Neuronal stem cell (in vitro differentiated cells): Measurements from ENCODE around the gene OBP2B.

ENCODE experiments used
- DNase-seq: peaks from one replicate; pipeline ENCODE4 v3.0.0-alpha.2; 2013; ENCODE audit warnings: low spot score
- H2AFZ ChIP-seq: one replicate; pipeline ENCODE4 v1.6.1; 2013; ENCODE audit warnings: mild to moderate bottlenecking, low read length, inconsistent platforms
- H2AK5ac ChIP-seq: 2 replicates; pipeline ENCODE4 v1.6.1; 2013; ENCODE audit warnings: low read depth, mild to moderate bottlenecking, inconsistent platforms, low read length, moderate library complexity, mixed read lengths
- H2BK120ac ChIP-seq: 2 replicates; pipeline ENCODE4 v1.6.1; 2013; ENCODE audit warnings: low read depth, mild to moderate bottlenecking, inconsistent platforms, low read length, moderate library complexity, mixed read lengths
- H2BK12ac ChIP-seq: one replicate; pipeline ENCODE4 v1.6.1; 2013; ENCODE audit warnings: low read length, inconsistent platforms
- H2BK15ac ChIP-seq: 2 replicates; pipeline ENCODE4 v1.6.1; 2013; ENCODE audit warnings: mild to moderate bottlenecking, low read length, inconsistent platforms, mixed read lengths
- H2BK5ac ChIP-seq: one replicate; pipeline ENCODE4 v1.6.1; 2013; ENCODE audit warnings: inconsistent platforms, mild to moderate bottlenecking, low read length, moderate library complexity
- H3K14ac ChIP-seq: one replicate; pipeline ENCODE4 v1.6.1; 2013; ENCODE audit warnings: low read length, inconsistent platforms
- H3K18ac ChIP-seq: 2 replicates; pipeline ENCODE4 v1.6.1; 2013; ENCODE audit warnings: low read length, inconsistent platforms
- H3K23ac ChIP-seq: 2 replicates; pipeline ENCODE4 v1.6.1; 2013; ENCODE audit warnings: low read depth, mild to moderate bottlenecking, mixed read lengths, low read length, inconsistent platforms; ENCODE audit not compliant: poor library complexity
- H3K27ac ChIP-seq: replicated peaks from 3 replicates; pipeline ENCODE4 v1.5.1; 2013; ENCODE audit warnings: low read length, inconsistent platforms
- H3K27me3 ChIP-seq, 3 experiments: 2 replicates each; pipeline ENCODE4 v1.6.1; 2013; ENCODE audit warnings: low read length in 3 of 3, mild to moderate bottlenecking in 2 of 3, inconsistent platforms in 1 of 3, low read depth in 1 of 3, mixed read lengths in 1 of 3, moderate library complexity in 1 of 3; ENCODE audit not compliant: control insufficient read depth in 3 of 3, insufficient read depth in 3 of 3
- H3K36me3 ChIP-seq, 2 donors: replicated peaks in 1 of 2; 2 replicates each; pipeline ENCODE4 v1.6.1; 2013; ENCODE audit warnings: low read length in 2 of 2; ENCODE audit not compliant: control insufficient read depth in 2 of 2, insufficient read depth in 2 of 2
- H3K4ac ChIP-seq: 2 replicates; pipeline ENCODE4 v1.6.1; 2013; ENCODE audit warnings: inconsistent platforms, mild to moderate bottlenecking, low read length, moderate library complexity
- H3K4me1 ChIP-seq, 2 donors: 1 replicate in 1 of 2; 2 replicates in 1 of 2; pipeline ENCODE4 v1.6.1; 2013; ENCODE audit warnings: low read length in 2 of 2, low read depth in 1 of 2; ENCODE audit not compliant: control insufficient read depth in 2 of 2, insufficient read depth in 1 of 2
- H3K4me2 ChIP-seq: one replicate; pipeline ENCODE4 v1.6.1; 2013; ENCODE audit warnings: mild to moderate bottlenecking, low read length, inconsistent platforms; ENCODE audit not compliant: insufficient read depth, poor library complexity, severe bottlenecking
- H3K4me3 ChIP-seq, 2 donors: 2 replicates each; pipeline ENCODE4 v1.5.1; 2013; ENCODE audit warnings: low read length in 2 of 2, mild to moderate bottlenecking in 2 of 2, inconsistent platforms in 1 of 2, moderate library complexity in 1 of 2
- H3K79me1 ChIP-seq: one replicate; pipeline ENCODE4 v1.6.1; 2013; ENCODE audit warnings: low read depth, mild to moderate bottlenecking, inconsistent platforms, low read length, moderate library complexity
- H3K9ac ChIP-seq: one replicate; pipeline ENCODE4 v1.6.1; 2013; ENCODE audit warnings: mild to moderate bottlenecking, low read depth, low read length, inconsistent platforms; ENCODE audit not compliant: poor library complexity
- H3K9me3 ChIP-seq, 2 donors: replicated peaks in 1 of 2; 2 replicates each; pipeline versions ENCODE3 to v1.6.1; 2013; ENCODE audit warnings: low read length in 2 of 2, mild to moderate bottlenecking in 2 of 2, inconsistent platforms in 1 of 2, low read depth in 1 of 2, mixed read lengths in 1 of 2, moderate library complexity in 1 of 2; ENCODE audit not compliant: control insufficient read depth in 2 of 2, insufficient read depth in 1 of 2
- H4K8ac ChIP-seq: one replicate; pipeline ENCODE4 v1.6.1; 2013; ENCODE audit warnings: low read depth, mild to moderate bottlenecking, inconsistent platforms, low read length, moderate library complexity
- H4K91ac ChIP-seq: one replicate; pipeline ENCODE4 v1.6.1; 2013; ENCODE audit warnings: low read length, low read depth, mild to moderate bottlenecking, inconsistent platforms; ENCODE audit not compliant: poor library complexity
- WGBS, 2 donors: extraction: QIAGEN DNeasy Blood & Tissue Kit; methylation state at CpG; one replicate each; pipeline ENCODE4 v1.1.7; 2013; ENCODE audit warnings: missing lambda C conversion rate in 2 of 2, mixed read lengths in 1 of 2; ENCODE audit not compliant: insufficient read length in 2 of 2, insufficient replicate concordance in 1 of 2; ENCODE audit errors: extremely low coverage in 2 of 2; 5-methylcytosine and 5-hydroxymethylcytosine counted together

Gene OBP2B

DNA sequence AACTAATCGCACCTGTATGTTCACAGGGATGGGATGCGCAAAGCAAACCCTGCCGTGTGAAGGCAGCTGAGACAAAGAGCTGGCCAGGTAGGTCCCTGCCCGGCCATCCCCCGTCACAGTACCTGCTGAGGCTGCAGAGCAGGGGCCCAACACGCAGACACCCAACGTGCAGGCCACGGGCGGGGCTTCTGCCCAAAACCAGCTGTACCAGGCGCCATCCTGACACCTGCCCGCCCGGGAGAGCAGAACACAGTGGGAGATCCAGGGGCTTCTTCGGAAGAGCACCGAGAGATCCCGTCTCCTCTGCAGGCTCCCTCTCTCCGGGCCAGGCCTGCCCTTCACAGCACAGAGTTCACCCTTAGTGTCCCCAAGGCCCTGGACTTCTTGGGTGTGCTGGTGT is 37.5 kb upstream of the OBP2B start:
- Histone ChIP-seq H3K4ac (no peak overlapping the region), H3K4me2 (no peak overlapping the region), H2BK5ac (no peak overlapping the region), H3K4me1 (no peaks in the 10 kb centered on the region), H2BK15ac (no peak overlapping the region), H4K8ac (no peak overlapping the region), H3K27me3 (peaks cover 0 to 35% (median 0%) of the 10 kb centered on the region in 3 experiments), H3K18ac (peak overlapping the region; percentile 41), H2BK120ac (peak overlapping the region; percentile 83), H2AK5ac (no peak overlapping the region), H2BK12ac (no peak overlapping the region), H3K79me1 (no peaks in the 10 kb centered on the region), H3K14ac (no peak overlapping the region), H3K4me3 (peak overlapping the region in 1 of 2 donors; percentile 14), H3K27ac (no peak overlapping the region), H4K91ac (no peak overlapping the region), H3K9me3 (no peaks in the 10 kb centered on the region), H3K23ac (no peak overlapping the region), H3K9ac (no peak overlapping the region), H3K36me3 (no peaks in the 10 kb centered on the region), H2AFZ (no peak overlapping the region)
- WGBS, 2 donors: no CpG with 5 or more reads among the region's 16 CpGs
- DNase-seq: no peak

DNA sequence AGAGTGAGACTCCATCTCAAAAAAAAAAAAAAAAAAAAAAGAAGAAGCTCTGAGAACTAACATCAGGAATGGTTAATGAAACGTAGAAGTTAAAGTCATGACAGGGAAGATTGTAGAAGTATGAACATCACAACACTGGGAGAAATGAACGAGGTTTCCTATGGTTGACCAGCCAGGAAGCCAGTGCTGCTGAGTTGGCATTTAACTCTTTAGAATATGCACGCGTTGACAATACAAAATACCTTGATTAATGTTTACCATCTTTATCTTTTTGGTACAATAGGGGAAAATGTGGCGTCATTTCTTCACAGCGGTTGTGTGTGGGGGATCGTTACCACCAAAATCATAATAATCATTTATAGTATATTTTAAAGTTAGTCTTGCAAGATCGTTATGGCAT is 33.9 kb upstream of the OBP2B start:
- Histone ChIP-seq H2BK5ac (no peak overlapping the region), H3K27ac (no peak overlapping the region), H3K36me3 (no peaks in the 10 kb centered on the region), H4K91ac (no peak overlapping the region), H3K9ac (no peak overlapping the region), H2BK120ac (no peak overlapping the region), H3K27me3 (peaks cover 0 to 20% (median 6%) of the 10 kb centered on the region in 3 experiments), H3K4me3 (no peak overlapping the region), H3K79me1 (no peaks in the 10 kb centered on the region), H3K18ac (no peak overlapping the region), H2BK12ac (no peak overlapping the region), H2BK15ac (no peak overlapping the region), H2AFZ (no peak overlapping the region), H3K9me3 (no peaks in the 10 kb centered on the region), H3K14ac (no peak overlapping the region), H4K8ac (no peak overlapping the region), H3K23ac (no peak overlapping the region), H3K4me2 (no peak overlapping the region), H3K4ac (no peak overlapping the region), H2AK5ac (no peak overlapping the region), H3K4me1 (peaks cover 3 to 5% of the 10 kb centered on the region in 2 donors)
- WGBS, 2 donors: no CpG with 5 or more reads among the region's 8 CpGs
- no peak for DNase-seq

DNA sequence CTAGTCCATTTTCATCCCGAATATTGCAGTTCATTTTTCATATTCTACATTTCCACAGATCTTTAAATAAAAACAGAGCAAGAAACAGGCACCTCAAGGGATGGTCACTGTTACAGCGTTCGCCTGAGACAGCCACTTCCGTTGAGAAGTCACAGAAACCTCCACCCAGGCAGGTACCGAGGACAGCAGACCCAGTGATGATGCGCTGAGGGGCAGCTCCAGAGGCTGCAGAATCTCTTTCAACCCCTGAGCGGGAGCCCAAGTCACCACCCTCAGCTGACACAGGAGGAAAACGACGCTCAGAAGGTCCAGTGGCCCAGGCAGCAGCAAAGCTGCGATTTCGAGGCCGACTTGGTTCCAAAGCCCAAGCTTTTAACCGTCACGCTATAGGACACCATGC is 33.2 kb upstream of the OBP2B start:
- H3K9ac ChIP-seq: no peak overlapping the region
- H3K4ac ChIP-seq: no peak overlapping the region
- no peak overlapping the region for H4K91ac ChIP-seq
- DNase-seq: no peak
- no peak overlapping the region for H3K4me2 ChIP-seq
- H3K4me3 ChIP-seq: no peak overlapping the region
- no peak overlapping the region for H3K23ac ChIP-seq
- peaks cover 5 to 8% of the 10 kb centered on the region in 2 donors for H3K4me1 ChIP-seq
- H2AFZ ChIP-seq: no peak overlapping the region
- no peak overlapping the region for H2AK5ac ChIP-seq
- H2BK12ac ChIP-seq: no peak overlapping the region
- no peaks in the 10 kb centered on the region for H3K36me3 ChIP-seq
- H3K14ac ChIP-seq: no peak overlapping the region
- H3K27me3 ChIP-seq: peaks cover 0 to 17% (median 6%) of the 10 kb centered on the region in 3 experiments
- H2BK15ac ChIP-seq: no peak overlapping the region
- no peaks in the 10 kb centered on the region for H3K79me1 ChIP-seq
- H3K18ac ChIP-seq: no peak overlapping the region
- WGBS, 2 donors: no CpG with 5 or more reads among the region's 14 CpGs
- H4K8ac ChIP-seq: no peak overlapping the region
- no peak overlapping the region for H2BK5ac ChIP-seq
- H3K9me3 ChIP-seq: no peaks in the 10 kb centered on the region
- H2BK120ac ChIP-seq: no peak overlapping the region
- H3K27ac ChIP-seq: no peak overlapping the region

DNA sequence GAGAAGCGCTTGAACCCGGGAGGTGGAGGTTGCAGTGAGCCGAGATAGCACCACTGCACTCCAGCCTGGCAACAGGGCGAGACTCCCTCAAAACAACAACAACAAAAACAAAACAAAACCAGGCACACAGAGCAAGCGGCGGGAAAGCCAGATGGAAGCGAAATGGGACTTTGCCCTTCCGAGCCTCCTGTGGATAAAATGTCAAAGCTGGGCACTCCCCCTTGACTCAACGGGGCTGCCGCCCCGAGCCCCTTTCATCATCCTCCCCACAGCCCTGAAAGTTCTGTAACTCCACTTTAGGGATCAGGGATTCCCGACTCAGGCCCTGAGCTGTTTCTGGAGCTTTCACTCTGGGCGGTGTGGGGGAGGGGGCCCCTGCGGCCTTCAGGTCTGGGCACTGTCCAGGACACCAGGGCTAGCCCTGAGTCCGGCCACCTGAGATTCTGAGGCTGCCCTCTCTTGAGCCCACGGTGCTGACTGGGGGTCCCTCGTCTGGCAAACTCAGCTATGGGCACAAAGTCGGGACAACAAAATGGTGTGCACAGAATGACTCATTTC is 30.6 kb upstream of the OBP2B start:
- no peak overlapping the region for H3K4ac ChIP-seq
- H3K27ac ChIP-seq: no peak overlapping the region
- peak overlapping the region; percentile 46 for H2AK5ac ChIP-seq
- DNase-seq: no peak
- no peaks in the 10 kb centered on the region for H3K79me1 ChIP-seq
- no peak overlapping the region for H2BK5ac ChIP-seq
- no CpG with 5 or more reads among the region's 18 CpGs for WGBS, 2 donors
- no peaks in the 10 kb centered on the region for H3K9me3 ChIP-seq
- no peaks in the 10 kb centered on the region for H3K36me3 ChIP-seq
- H2BK12ac ChIP-seq: no peak overlapping the region
- H4K8ac ChIP-seq: no peak overlapping the region
- H3K23ac ChIP-seq: no peak overlapping the region
- no peak overlapping the region for H2AFZ ChIP-seq
- no peak overlapping the region for H3K4me3 ChIP-seq
- peaks cover 5 to 12% of the 10 kb centered on the region in 2 donors for H3K4me1 ChIP-seq
- H3K14ac ChIP-seq: no peak overlapping the region
- no peak overlapping the region for H2BK15ac ChIP-seq
- no peak overlapping the region for H3K4me2 ChIP-seq
- H2BK120ac ChIP-seq: no peak overlapping the region
- peak overlapping the region; percentile 52 for H3K18ac ChIP-seq
- H4K91ac ChIP-seq: no peak overlapping the region
- H3K9ac ChIP-seq: peak overlapping the region; percentile 60
- peaks cover 0 to 14% (median 6%) of the 10 kb centered on the region in 3 experiments for H3K27me3 ChIP-seq
